PC-3 (cell line): ENCODE data around the gene UCN2. TPM values are rescaled to one million over a fixed set of nuclear protein-coding genes. Genes with fewer than 3 reads are reported as not detected.

Experiments used
- ATAC-seq: fragments of 200-7000 bp; cut with Tn5 transposase; 2 replicates; pipeline ENCODE4 v1.9.1; 2020; ENCODE audit warnings: mild to moderate bottlenecking, moderate library complexity
- BruUV-seq: library from RNA; stranded (reverse); fragments of 400-500 nt; replicated peaks from 2 replicates; lab custom pipeline; 2021; lab: Mats Ljungman, UMichigan
- CTCF ChIA-PET: fragments of 300-600 bp; sonication (Branson Sonifier 250); formaldehyde crosslinking; loops from one replicate; lab custom pipeline; 2022; ENCODE audit warnings: antibody characterized with exemption; lab: Charles Lee
- POLR2A ChIA-PET: fragments of 300-600 bp; sonication (Branson Sonifier 250); formaldehyde crosslinking; loops from one replicate; lab custom pipeline; 2022; ENCODE audit warnings: antibody characterized with exemption; ENCODE audit not compliant: unreplicated experiment; lab: Charles Lee
- DNase-seq: peaks from one replicate; pipeline ENCODE4 v3.0.0-alpha.2; 2015
- H2AFZ ChIP-seq: fragments of 300-600 bp; sonication (generic); 2 replicates; pipeline ENCODE4 v1.6.0; 2016; ENCODE audit warnings: antibody characterized with exemption, low read length
- H3F3A ChIP-seq: fragments of 300-600 bp; sonication (generic); one replicate; pipeline ENCODE4 v1.6.0; 2017; ENCODE audit warnings: antibody characterized with exemption, low read length, control low read depth, mild to moderate bottlenecking; ENCODE audit not compliant: unreplicated experiment
- H3K27ac ChIP-seq: fragments of 300-600 bp; sonication (generic); 2 replicates; pipeline ENCODE4 v1.5.1; 2016; ENCODE audit warnings: mild to moderate bottlenecking, low read length
- H3K27me3 ChIP-seq: fragments of 300-600 bp; sonication (generic); 2 replicates; pipeline ENCODE4 v1.6.1; 2016; ENCODE audit warnings: low read length, mixed read lengths
- H3K36me3 ChIP-seq: fragments of 300-600 bp; sonication (generic); 2 replicates; pipeline ENCODE4 v1.6.1; 2016; ENCODE audit warnings: low read depth, mixed run types, low read length, mixed read lengths
- H3K4me1 ChIP-seq: fragments of 300-600 bp; sonication (generic); 2 replicates; pipeline ENCODE4 v1.5.1; 2016; ENCODE audit warnings: low read length; ENCODE audit not compliant: insufficient read depth
- H3K4me2 ChIP-seq: fragments of 300-600 bp; sonication (generic); 2 replicates; pipeline ENCODE4 v1.6.0; 2016; ENCODE audit warnings: low read length
- H3K4me3 ChIP-seq: fragments of 300-600 bp; sonication (generic); 2 replicates; pipeline ENCODE4 v1.5.1; 2016; ENCODE audit warnings: mild to moderate bottlenecking, low read length, mixed read lengths
- H3K79me2 ChIP-seq: fragments of 300-600 bp; sonication (generic); 2 replicates; pipeline ENCODE4 v1.6.1; 2017; ENCODE audit warnings: low read length, mixed read lengths
- H3K9ac ChIP-seq: fragments of 300-600 bp; sonication (generic); 2 replicates; pipeline ENCODE4 v1.6.0; 2016; ENCODE audit warnings: mild to moderate bottlenecking, low read length
- H3K9me2 ChIP-seq: fragments of 300-600 bp; sonication (generic); replicated peaks from 2 replicates; pipeline ENCODE4 v1.6.1; 2016; ENCODE audit warnings: mixed run types, low read length, mixed read lengths
- H3K9me3 ChIP-seq: fragments of 300-600 bp; sonication (generic); 2 replicates; pipeline ENCODE4 v1.6.1; 2016; ENCODE audit warnings: low read length, mixed read lengths
- H4K20me1 ChIP-seq: fragments of 300-600 bp; sonication (generic); 2 replicates; pipeline ENCODE4 v1.6.1; 2016; ENCODE audit warnings: low read length, mixed read lengths
- EZH2 ChIP-seq: fragments of 300-600 bp; sonication (generic); IDR thresholded peaks from one replicate; pipeline ENCODE4 v1.6.1; 2017; ENCODE audit warnings: antibody characterized with exemption, mild to moderate bottlenecking, low read length; ENCODE audit not compliant: unreplicated experiment
- EZH2phosphoT487 ChIP-seq: fragments of 300-600 bp; sonication (generic); IDR thresholded peaks from 2 replicates; pipeline ENCODE4 v1.6.1; 2018; ENCODE audit warnings: mild to moderate bottlenecking, antibody characterized with exemption, low read length, borderline replicate concordance
- intact Hi-C: fragments of 100-400 bp; cut with micrococcal nuclease; formaldehyde crosslinking; loops from 2 replicates; pipeline ENCODE4 v1.9.0; 2023
- total RNA-seq: library from RNA; depleted of rRNA; stranded (reverse); fragments of >200 nt; gene quantifications from 2 replicates; pipeline ENCODE4 v1.2.3, GENCODE V29; 2014
- TF ChIP-seq, protein P1 (sequence below): fragments of 300-600 bp; sonication (generic); conservative IDR thresholded peaks from 2 replicates; pipeline ENCODE4 v1.5.1; 2017; ENCODE audit warnings: antibody characterized with exemption, low read depth, mild to moderate bottlenecking, low read length

The UCN2 gene
- total RNA-seq, 1 experiment from 2014 or later = 0.91 TPM

DNA sequence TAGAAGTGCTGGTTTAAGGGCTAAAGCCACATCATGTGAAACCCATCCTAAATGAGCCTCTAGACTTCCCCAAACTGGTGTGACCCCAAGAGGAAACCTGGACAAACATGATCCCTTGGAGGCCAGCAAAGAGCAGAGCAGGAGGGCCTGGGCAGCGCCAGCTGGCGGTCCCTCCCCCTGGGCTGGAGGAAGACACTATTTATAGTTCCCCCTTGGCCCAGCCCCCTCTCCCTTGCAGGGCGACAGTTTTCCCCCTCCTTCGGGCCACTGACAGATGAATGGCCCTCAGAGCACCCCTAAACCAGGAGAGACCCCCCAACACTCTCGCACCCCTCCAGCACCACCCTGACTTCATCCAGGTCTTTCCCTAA, 2.9 kb downstream of the UCN2 start:
- H3K4me1 ChIP-seq = peaks cover 43% of the 10 kb centered on the region
- H3K9me2 ChIP-seq = no peaks in the 10 kb centered on the region
- ChIA-PET CTCF (interaction anchor here (0.6 kb wide), 1 partner anchor 22 kb away, joined by 4 read pairs; no protein-coding TSS in a partner anchor), POLR2A (interaction anchor here (0.8 kb wide), 1 partner anchor 87 kb away, joined by 8 read pairs; no protein-coding TSS in a partner anchor)
- ATAC-seq (no peak), DNase-seq (no peak)
- H3K79me2 ChIP-seq = peaks cover 10% of the 10 kb centered on the region
- no peaks in the 10 kb centered on the region for H3K36me3 ChIP-seq
- H3K27ac ChIP-seq = no peak overlapping the region
- BruUV-seq = no TSS peak
- TF ChIP-seq EZH2 (no peak), EZH2phosphoT487 (no peak)
- TF ChIP-seq, protein P1, sequence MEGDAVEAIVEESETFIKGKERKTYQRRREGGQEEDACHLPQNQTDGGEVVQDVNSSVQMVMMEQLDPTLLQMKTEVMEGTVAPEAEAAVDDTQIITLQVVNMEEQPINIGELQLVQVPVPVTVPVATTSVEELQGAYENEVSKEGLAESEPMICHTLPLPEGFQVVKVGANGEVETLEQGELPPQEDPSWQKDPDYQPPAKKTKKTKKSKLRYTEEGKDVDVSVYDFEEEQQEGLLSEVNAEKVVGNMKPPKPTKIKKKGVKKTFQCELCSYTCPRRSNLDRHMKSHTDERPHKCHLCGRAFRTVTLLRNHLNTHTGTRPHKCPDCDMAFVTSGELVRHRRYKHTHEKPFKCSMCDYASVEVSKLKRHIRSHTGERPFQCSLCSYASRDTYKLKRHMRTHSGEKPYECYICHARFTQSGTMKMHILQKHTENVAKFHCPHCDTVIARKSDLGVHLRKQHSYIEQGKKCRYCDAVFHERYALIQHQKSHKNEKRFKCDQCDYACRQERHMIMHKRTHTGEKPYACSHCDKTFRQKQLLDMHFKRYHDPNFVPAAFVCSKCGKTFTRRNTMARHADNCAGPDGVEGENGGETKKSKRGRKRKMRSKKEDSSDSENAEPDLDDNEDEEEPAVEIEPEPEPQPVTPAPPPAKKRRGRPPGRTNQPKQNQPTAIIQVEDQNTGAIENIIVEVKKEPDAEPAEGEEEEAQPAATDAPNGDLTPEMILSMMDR = no peak
- no peaks in the 10 kb centered on the region for H3K27me3 ChIP-seq
- H2AFZ ChIP-seq = no peak overlapping the region
- no peak overlapping the region for H3K4me3 ChIP-seq
- no peaks in the 10 kb centered on the region for H4K20me1 ChIP-seq
- H3F3A ChIP-seq = peaks cover 4% of the 10 kb centered on the region
- no peak overlapping the region for H3K9ac ChIP-seq
- intact Hi-C loops = loop anchor here (5.0 kb wide), 1 partner anchor 122 kb away; no protein-coding TSS in a partner anchor
- H3K4me2 ChIP-seq = no peak overlapping the region
- H3K9me3 ChIP-seq = no peaks in the 10 kb centered on the region

DNA sequence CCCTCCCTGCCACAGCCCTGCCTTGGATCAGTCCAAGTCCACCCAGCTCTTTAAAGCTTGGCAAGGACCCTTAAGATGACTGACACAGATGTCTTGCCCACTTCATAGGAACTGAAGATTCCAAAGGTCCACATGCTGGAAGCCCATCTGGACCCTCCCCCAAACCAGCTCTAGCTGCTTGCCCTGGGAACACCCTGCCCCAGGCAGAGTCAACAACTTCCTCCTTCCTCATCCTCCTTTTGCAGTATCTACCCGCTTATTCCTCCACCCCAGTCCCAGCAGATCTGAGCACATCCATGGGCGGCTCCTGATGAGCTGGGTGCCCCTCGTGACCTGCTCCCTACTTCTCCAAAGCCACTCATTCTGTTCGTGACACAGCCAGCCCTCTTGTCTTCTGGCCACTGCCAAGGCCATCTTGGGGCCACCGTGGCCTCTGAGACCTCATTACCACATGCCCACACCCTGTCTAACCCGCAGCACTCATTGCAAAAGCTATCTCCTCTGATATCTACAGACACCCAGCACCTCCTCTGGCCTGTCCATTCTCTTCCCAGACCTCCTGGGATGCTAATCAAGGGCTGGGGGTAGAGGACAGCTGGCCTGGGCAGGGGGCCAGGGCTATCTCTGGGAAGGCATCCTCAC, 5.0 kb downstream of the UCN2 start:
- no peaks in the 10 kb centered on the region for H3K27me3 ChIP-seq
- peaks cover 4% of the 10 kb centered on the region for H3F3A ChIP-seq
- H3K79me2 ChIP-seq = peaks cover 30% of the 10 kb centered on the region
- TF ChIP-seq EZH2 (no peak), EZH2phosphoT487 (no peak)
- TF ChIP-seq, protein P1 = peak; percentile 41; the same call in 1 of the 2 replicates
- BruUV-seq = no TSS peak
- intact Hi-C loops = loop anchor here (5.0 to 10.0 kb wide), 3 partner anchors 39 to 1174 kb away; partner anchors contain the start of genes ATRIP, COL7A1 and PTPN23
- H3K9me3 ChIP-seq = no peaks in the 10 kb centered on the region
- no peaks in the 10 kb centered on the region for H4K20me1 ChIP-seq
- CTCF ChIA-PET = interaction anchor here (0.5 to 1.0 kb wide), 4 partner anchors 77 to 158 kb away, joined by 3 to 7 read pairs (median 4); partner anchors contain the start of gene SLC26A6
- no peaks in the 10 kb centered on the region for H3K36me3 ChIP-seq
- no peak for ATAC-seq
- H3K4me3 ChIP-seq = no peak overlapping the region
- POLR2A ChIA-PET = interaction anchor here (0.7 kb wide), 1 partner anchor 448 kb away, joined by 4 read pairs; the partner anchor contains the start of gene WDR6
- H3K4me1 ChIP-seq = peaks cover 38% of the 10 kb centered on the region
- no peak overlapping the region for H3K27ac ChIP-seq
- H3K9ac ChIP-seq = no peak overlapping the region
- H3K4me2 ChIP-seq = no peak overlapping the region
- H3K9me2 ChIP-seq = no peaks in the 10 kb centered on the region
- H2AFZ ChIP-seq = no peak overlapping the region
- DNase-seq = no peak
